ENCODE measurements around the gene ZNF618. TPM values are rescaled to one million over a fixed set of nuclear protein-coding genes. Genes with fewer than 3 reads are reported as not detected.

Gene ZNF618
- polyA plus RNA-seq, 3 donors = 0.53 to 1.9 (median 0.78) TPM

DNA sequence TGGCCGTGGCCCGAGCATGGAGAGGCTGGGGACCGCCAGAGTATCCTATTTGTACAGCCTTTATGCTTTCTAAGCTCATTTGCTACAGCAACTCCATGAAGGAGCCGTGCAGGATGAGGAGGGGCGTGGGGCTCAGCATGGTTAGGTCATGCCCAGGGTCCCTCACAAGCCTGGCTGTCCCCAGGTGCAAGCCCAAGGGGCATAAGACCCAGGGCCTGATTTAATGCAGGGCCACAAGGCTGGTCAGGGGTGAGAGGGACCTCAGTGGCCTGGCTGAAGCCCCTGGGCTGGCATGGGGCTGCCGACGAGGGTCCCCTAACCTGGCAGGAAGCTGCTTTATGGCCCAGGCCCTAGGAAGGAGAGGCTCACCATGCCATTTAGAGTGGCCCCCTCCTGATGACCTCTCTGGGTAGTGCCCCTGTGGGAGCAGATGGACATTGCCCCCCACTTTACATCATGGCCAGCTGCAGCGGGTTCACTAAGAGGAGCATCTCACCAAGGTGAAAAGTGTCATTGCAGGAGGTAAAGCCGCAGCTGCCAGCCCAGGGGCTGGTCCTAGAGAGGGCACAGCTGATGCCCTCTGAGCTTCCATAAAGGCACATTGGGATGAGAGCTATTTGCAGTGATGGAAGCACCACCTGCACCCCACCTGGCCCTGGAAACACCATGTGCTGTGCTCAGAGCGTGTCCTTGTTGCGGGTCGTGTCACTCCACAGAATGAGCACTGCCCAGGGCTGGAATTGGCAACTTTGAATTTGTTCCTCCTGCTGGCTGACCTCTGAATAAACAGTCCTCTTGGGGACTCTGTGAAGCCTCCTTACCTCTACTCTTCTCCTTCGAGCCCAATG is 58.9 kb downstream of the ZNF618 start:
- TF ChIP-seq, protein P1, sequence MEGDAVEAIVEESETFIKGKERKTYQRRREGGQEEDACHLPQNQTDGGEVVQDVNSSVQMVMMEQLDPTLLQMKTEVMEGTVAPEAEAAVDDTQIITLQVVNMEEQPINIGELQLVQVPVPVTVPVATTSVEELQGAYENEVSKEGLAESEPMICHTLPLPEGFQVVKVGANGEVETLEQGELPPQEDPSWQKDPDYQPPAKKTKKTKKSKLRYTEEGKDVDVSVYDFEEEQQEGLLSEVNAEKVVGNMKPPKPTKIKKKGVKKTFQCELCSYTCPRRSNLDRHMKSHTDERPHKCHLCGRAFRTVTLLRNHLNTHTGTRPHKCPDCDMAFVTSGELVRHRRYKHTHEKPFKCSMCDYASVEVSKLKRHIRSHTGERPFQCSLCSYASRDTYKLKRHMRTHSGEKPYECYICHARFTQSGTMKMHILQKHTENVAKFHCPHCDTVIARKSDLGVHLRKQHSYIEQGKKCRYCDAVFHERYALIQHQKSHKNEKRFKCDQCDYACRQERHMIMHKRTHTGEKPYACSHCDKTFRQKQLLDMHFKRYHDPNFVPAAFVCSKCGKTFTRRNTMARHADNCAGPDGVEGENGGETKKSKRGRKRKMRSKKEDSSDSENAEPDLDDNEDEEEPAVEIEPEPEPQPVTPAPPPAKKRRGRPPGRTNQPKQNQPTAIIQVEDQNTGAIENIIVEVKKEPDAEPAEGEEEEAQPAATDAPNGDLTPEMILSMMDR (IDR thresholded peaks at IDR 0.05) = no peak

DNA sequence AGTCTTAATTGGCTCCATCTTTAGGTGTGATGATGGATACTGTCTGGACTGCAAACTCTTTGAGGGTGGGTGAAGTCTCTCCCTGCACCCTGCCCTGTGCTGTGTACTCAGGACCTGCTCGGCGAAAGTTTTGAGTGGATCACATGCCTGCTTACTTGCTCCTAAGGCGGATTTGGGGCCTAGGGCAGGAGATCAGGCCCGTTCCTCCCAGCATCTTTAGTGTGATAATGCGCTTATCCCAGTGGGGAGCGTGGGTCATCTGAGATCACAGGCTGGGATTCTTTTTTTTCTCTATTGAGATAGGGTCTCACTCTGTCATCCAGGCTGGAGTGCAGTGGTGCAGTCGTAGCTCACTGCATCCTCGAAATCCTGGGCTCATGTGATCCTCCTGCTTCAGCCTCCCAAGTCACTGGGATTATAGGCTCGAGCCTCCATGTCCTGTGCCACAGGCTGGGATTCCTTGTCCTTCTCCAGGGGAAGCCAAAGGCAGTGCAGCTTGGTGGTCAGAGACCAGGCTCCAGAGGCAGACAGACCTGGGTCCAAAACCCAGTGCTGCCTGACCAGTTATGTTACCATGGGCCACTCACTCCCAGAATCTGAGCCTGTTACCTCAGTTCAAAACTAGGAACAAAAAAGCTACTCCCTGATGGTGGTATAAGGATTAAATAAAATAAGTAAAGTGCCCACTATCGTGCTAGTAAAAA is 59.7 kb downstream of the ZNF618 start:
- Histone ChIP-seq H3K4me2 (replicated peaks; ENCODE audit: extremely low read depth, low read length, poor library complexity, severe bottlenecking) (no peak overlapping the region), H3K27me3 (ENCODE audit: control insufficient read depth in 2 of 2, insufficient read depth in 2 of 2, low read length in 2 of 2) (no peaks in the 10 kb centered on the region), H3K4me1 (ENCODE audit: control insufficient read depth in 1 of 2, insufficient read depth in 2 of 2, low read length in 2 of 2) (no peaks in the 10 kb centered on the region), H3K79me2 (ENCODE audit: insufficient read depth, low read length) (no peaks in the 10 kb centered on the region), H3K9ac (ENCODE audit: insufficient read depth, low read length, poor library complexity, severe bottlenecking) (no peak overlapping the region), H2AFZ (ENCODE audit: insufficient read depth, low read depth, low read length, poor library complexity, severe bottlenecking) (no peak overlapping the region), H4K20me1 (ENCODE audit: insufficient read depth, low read length) (no peaks in the 10 kb centered on the region), H3K36me3 (replicated peaks in 1 of 2; ENCODE audit: control insufficient read depth in 1 of 2, insufficient read depth in 2 of 2, low read length in 2 of 2) (no peaks in the 10 kb centered on the region), H3K4me3 (replicated peaks in 1 of 3; ENCODE audit: low read depth in 2 of 3, low read length in 3 of 3) (no peak overlapping the region), H3K9me3 (replicated peaks in 1 of 2; ENCODE audit: control insufficient read depth in 1 of 2, insufficient read depth in 1 of 2, low read length in 2 of 2) (no peaks in the 10 kb centered on the region), H3K27ac (ENCODE audit: low read depth in 1 of 2, low read length in 2 of 2) (no peak overlapping the region)
- peak overlapping the region in 1 of 7 donors; percentile 26 for H3K27ac Mint-ChIP-seq
- no peaks in the 10 kb centered on the region for H3K9me3 Mint-ChIP-seq
- TF ChIP-seq, protein P1 (IDR thresholded peaks at IDR 0.05) = no peak
- peaks cover 0 to 2% of the 10 kb centered on the region in 2 donors for H3K36me3 Mint-ChIP-seq
- no peak for DNase-seq
- 99% methylated on average over 10 of the region's 10 CpGs for WGBS (ENCODE audit: insufficient coverage)
- peak overlapping the region in 1 of 2 donors; percentile 48 for H3K4me3 Mint-ChIP-seq
- intact Hi-C loops (cut with micrococcal nuclease) = loop anchor here in 1 of 2 donors (10.0 kb wide), 1 partner anchor 69 kb away; no protein-coding TSS in a partner anchor
- H3K4me1 Mint-ChIP-seq = peaks cover 2% of the 10 kb centered on the region
- peaks cover 0 to 1% (median 1%) of the 10 kb centered on the region in 3 donors for H3K27me3 Mint-ChIP-seq (ENCODE audit: low read depth in 3 of 3)

More for the DNA sequence above, 58.9 kb downstream of the ZNF618 start:
- Histone ChIP-seq H3K4me3 (replicated peaks in 1 of 3; ENCODE audit: low read depth in 2 of 3, low read length in 3 of 3) (no peak overlapping the region), H3K27me3 (ENCODE audit: control insufficient read depth in 2 of 2, insufficient read depth in 2 of 2, low read length in 2 of 2) (no peaks in the 10 kb centered on the region), H2AFZ (ENCODE audit: insufficient read depth, low read depth, low read length, poor library complexity, severe bottlenecking) (no peak overlapping the region), H3K36me3 (replicated peaks in 1 of 2; ENCODE audit: control insufficient read depth in 1 of 2, insufficient read depth in 2 of 2, low read length in 2 of 2) (no peaks in the 10 kb centered on the region), H3K4me1 (ENCODE audit: control insufficient read depth in 1 of 2, insufficient read depth in 2 of 2, low read length in 2 of 2) (no peaks in the 10 kb centered on the region), H3K9ac (ENCODE audit: insufficient read depth, low read length, poor library complexity, severe bottlenecking) (no peak overlapping the region), H3K79me2 (ENCODE audit: insufficient read depth, low read length) (no peaks in the 10 kb centered on the region), H3K4me2 (replicated peaks; ENCODE audit: extremely low read depth, low read length, poor library complexity, severe bottlenecking) (no peak overlapping the region), H3K27ac (ENCODE audit: low read depth in 1 of 2, low read length in 2 of 2) (no peak overlapping the region), H4K20me1 (ENCODE audit: insufficient read depth, low read length) (no peaks in the 10 kb centered on the region), H3K9me3 (replicated peaks in 1 of 2; ENCODE audit: control insufficient read depth in 1 of 2, insufficient read depth in 1 of 2, low read length in 2 of 2) (no peaks in the 10 kb centered on the region)
- Mint-ChIP-seq H3K27me3 (ENCODE audit: low read depth in 3 of 3) (peaks cover 0 to 1% (median 1%) of the 10 kb centered on the region in 3 donors), H3K4me1 (peaks cover 2% of the 10 kb centered on the region), H3K27ac (peak overlapping the region in 2 of 7 donors; percentile 26 to 34), H3K4me3 (peak overlapping the region in 1 of 2 donors; percentile 48), H3K36me3 (peaks cover 0 to 2% of the 10 kb centered on the region in 2 donors), H3K9me3 (no peaks in the 10 kb centered on the region)
- WGBS (ENCODE audit: insufficient coverage) = 95% methylated on average over 12 of the region's 13 CpGs
- intact Hi-C loops (cut with micrococcal nuclease) = loop anchor here in 1 of 2 donors (10.0 kb wide), 1 partner anchor 70 kb away; no protein-coding TSS in a partner anchor
- DNase-seq = no peak

Measured in CD14-positive monocyte (primary cell).